ENCODE results near the gene RNU1-3.
"Not testable (repeated sequence)": the region's sequence is repeated elsewhere in the genome, so short reads cannot be mapped to it uniquely, and the experiment has no call there.

DNA sequence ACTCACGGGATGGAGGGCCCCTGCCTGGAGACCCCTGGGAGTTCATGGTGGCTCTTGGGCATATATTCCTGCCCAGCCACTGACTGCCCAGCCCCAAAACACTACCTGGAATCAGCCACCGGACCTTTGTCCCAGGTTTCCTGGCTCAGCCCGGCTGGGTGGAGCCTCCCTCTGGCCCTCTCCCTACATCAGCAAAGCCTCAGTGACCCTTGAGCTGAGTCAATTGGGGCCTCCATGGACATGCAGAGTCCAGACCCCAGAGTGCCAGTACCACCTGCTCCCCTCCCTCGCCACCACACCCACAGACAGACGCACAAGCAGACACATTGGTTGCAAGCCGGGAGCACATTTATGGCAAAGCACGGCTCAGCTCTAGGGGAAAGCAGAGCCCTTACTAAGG lies 30.4 kb upstream of the RNU1-3 start:
- not testable (repeated sequence) for TF ChIP-seq POLR2A, POLR2AphosphoS5 (IDR thresholded peaks at IDR 0.05)
- TF ChIP-seq, protein P1, sequence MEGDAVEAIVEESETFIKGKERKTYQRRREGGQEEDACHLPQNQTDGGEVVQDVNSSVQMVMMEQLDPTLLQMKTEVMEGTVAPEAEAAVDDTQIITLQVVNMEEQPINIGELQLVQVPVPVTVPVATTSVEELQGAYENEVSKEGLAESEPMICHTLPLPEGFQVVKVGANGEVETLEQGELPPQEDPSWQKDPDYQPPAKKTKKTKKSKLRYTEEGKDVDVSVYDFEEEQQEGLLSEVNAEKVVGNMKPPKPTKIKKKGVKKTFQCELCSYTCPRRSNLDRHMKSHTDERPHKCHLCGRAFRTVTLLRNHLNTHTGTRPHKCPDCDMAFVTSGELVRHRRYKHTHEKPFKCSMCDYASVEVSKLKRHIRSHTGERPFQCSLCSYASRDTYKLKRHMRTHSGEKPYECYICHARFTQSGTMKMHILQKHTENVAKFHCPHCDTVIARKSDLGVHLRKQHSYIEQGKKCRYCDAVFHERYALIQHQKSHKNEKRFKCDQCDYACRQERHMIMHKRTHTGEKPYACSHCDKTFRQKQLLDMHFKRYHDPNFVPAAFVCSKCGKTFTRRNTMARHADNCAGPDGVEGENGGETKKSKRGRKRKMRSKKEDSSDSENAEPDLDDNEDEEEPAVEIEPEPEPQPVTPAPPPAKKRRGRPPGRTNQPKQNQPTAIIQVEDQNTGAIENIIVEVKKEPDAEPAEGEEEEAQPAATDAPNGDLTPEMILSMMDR (IDR thresholded peaks at IDR 0.05 in 8 of 11, conservative IDR thresholded peaks at IDR 0.05 in 3 of 11): not testable (repeated sequence)

All from spleen (tissue), 7 donors.